HepG2 (cell line): ENCODE measurements around the gene CCDC30. TPM values are rescaled to one million over a fixed set of nuclear protein-coding genes. Genes with fewer than 3 reads are reported as not detected.

ENCODE experiments used
- ATAC-seq: fragments of 200-7000 bp; cut with Tn5 transposase; 3 replicates; pipeline ENCODE4 v1.9.1; 2020; ENCODE audit warnings: mild to moderate bottlenecking, moderate library complexity
- BruUV-seq: library from RNA; stranded (reverse); fragments of 400-500 nt; replicated peaks from 2 replicates; lab custom pipeline; 2021; lab: Mats Ljungman, UMichigan
- CTCF ChIA-PET: fragments of 300-600 bp; formaldehyde crosslinking; extraction: SDS; loops from one replicate; lab custom pipeline; 2021; ENCODE audit warnings: low total read pairs, inconsistent platforms, low intra/inter-chr PET ratio; lab: Yijun Ruan, JAX
- POLR2A ChIA-PET: fragments of 350-600 bp; sonication (Branson Sonifier 250); formaldehyde crosslinking; loops from one replicate; lab custom pipeline; 2020; ENCODE audit warnings: antibody characterized with exemption, inconsistent platforms; lab: Yijun Ruan, JAX
- DNase-seq: peaks from one replicate; pipeline ENCODE4 v3.0.0-alpha.2; 2015; ENCODE audit warnings: low spot score
- FAIRE-seq: peaks from 3 replicates; lab custom pipeline; 2011; peaks lifted over from hg19 to GRCh38; lab: Jason Lieb, UNC
- H2AFZ ChIP-seq: one replicate; pipeline ENCODE4 v1.6.1; 2011; ENCODE audit warnings: low read length, inconsistent platforms
- H3K27ac ChIP-seq: fragments of 300-600 bp; 3 replicates; pipeline ENCODE4 v1.8.0; 2011; ENCODE audit warnings: mixed run types, mild to moderate bottlenecking, mixed read lengths, low read length, inconsistent platforms; ENCODE audit not compliant: insufficient read depth; ENCODE audit errors: extremely low read length
- H3K27me3 ChIP-seq, 2 experiments: fragments of 200-600 bp in 1 of 2; 2 replicates in 1 of 2; 3 replicates in 1 of 2; pipeline versions ENCODE4 v1.6.0 to v1.8.0; 2011; ENCODE audit warnings: low read length in 2 of 2, mild to moderate bottlenecking in 2 of 2, moderate library complexity in 2 of 2, inconsistent platforms in 1 of 2; ENCODE audit not compliant: insufficient read depth in 2 of 2, control insufficient read depth in 1 of 2
- H3K36me3 ChIP-seq, 2 experiments: fragments of 200-600 bp in 1 of 2; replicated peaks in 1 of 2; 2 replicates in 1 of 2; 3 replicates in 1 of 2; pipeline versions ENCODE4 v1.5.1 to v1.8.0; 2011; ENCODE audit warnings: low read length in 2 of 2, inconsistent platforms in 1 of 2; ENCODE audit not compliant: insufficient read depth in 2 of 2, control insufficient read depth in 1 of 2
- H3K4me1 ChIP-seq: 2 replicates; pipeline ENCODE4 v1.5.1; 2012; ENCODE audit warnings: low read length, inconsistent platforms; ENCODE audit not compliant: insufficient read depth
- H3K4me2 ChIP-seq: 2 replicates; pipeline ENCODE4 v1.6.0; 2011; ENCODE audit warnings: low read depth, low read length, inconsistent platforms
- H3K4me3 ChIP-seq, 3 experiments: fragments of 200-600 bp in 1 of 3; sonication (generic), shearing (Covaris generic) in 1 of 3; replicated peaks in 1 of 3; 2 replicates each; pipeline ENCODE4 v1.5.1; 2011 to 2016; ENCODE audit warnings: low read length in 3 of 3, inconsistent platforms in 2 of 3, low read depth in 2 of 3, mild to moderate bottlenecking in 2 of 3, control low read depth in 1 of 3, mixed read lengths in 1 of 3; ENCODE audit not compliant: insufficient read depth in 1 of 3
- H3K79me2 ChIP-seq: one replicate; pipeline ENCODE4 v1.6.1; 2011; ENCODE audit warnings: low read length, inconsistent platforms; ENCODE audit not compliant: insufficient read depth
- H3K9ac ChIP-seq: 2 replicates; pipeline ENCODE4 v1.6.0; 2011; ENCODE audit warnings: mild to moderate bottlenecking, low read depth, low read length, inconsistent platforms; ENCODE audit not compliant: insufficient read depth
- H3K9me3 ChIP-seq: 2 replicates; pipeline ENCODE4 v1.5.1; 2012; ENCODE audit warnings: mild to moderate bottlenecking, low read length
- H4K20me1 ChIP-seq: 2 replicates; pipeline ENCODE4 v1.6.0; 2011; ENCODE audit warnings: inconsistent platforms, mild to moderate bottlenecking, low read length, moderate library complexity; ENCODE audit not compliant: insufficient read depth
- ARID2 ChIP-seq: sonication (generic); formaldehyde crosslinking; IDR thresholded peaks from 2 replicates; pipeline ENCODE4 v1.8.1; 2022; ENCODE audit warnings: mild to moderate bottlenecking, missing genetic modification reagents, borderline replicate concordance
- MAFF ChIP-seq: IDR thresholded peaks from 2 replicates; pipeline ENCODE4 v1.6.1; 2011; ENCODE audit warnings: low read depth, low read length, improper control_type of control experiment
- MAFK ChIP-seq, 2 experiments: IDR thresholded peaks in 1 of 2; conservative IDR thresholded peaks in 1 of 2; 2 replicates each; pipeline ENCODE4 v1.6.1; 2011; ENCODE audit warnings: improper control_type of control experiment in 2 of 2, low read length in 2 of 2
- MIER2 ChIP-seq: IDR thresholded peaks from 2 replicates; pipeline ENCODE4 v1.6.1; 2016; ENCODE audit warnings: missing biosample characterization, missing genetic modification reagents
- MIER3 ChIP-seq: IDR thresholded peaks from 2 replicates; pipeline ENCODE4 v1.6.1; 2016; ENCODE audit warnings: missing compliant biosample characterization, borderline replicate concordance
- PLRG1 ChIP-seq: fragments of 450-650 bp; conservative IDR thresholded peaks from 2 replicates; pipeline ENCODE4 v1.6.1; 2016
- ZBTB7B ChIP-seq: sonication (generic); formaldehyde crosslinking; IDR thresholded peaks from 2 replicates; pipeline ENCODE4 v1.4.0; 2020; ENCODE audit warnings: missing genetic modification reagents
- ZNF253 ChIP-seq: sonication (generic); formaldehyde crosslinking; IDR thresholded peaks from 2 replicates; pipeline ENCODE4 v1.8.0; 2022; ENCODE audit warnings: mild to moderate bottlenecking, missing genetic modification reagents, borderline replicate concordance
- ZNF274 ChIP-seq: sonication (generic); formaldehyde crosslinking; IDR thresholded peaks from 2 replicates; pipeline ENCODE4 v1.5.1; 2020; ENCODE audit warnings: mild to moderate bottlenecking, missing genetic modification reagents
- ZNF616 ChIP-seq: sonication (generic); formaldehyde crosslinking; IDR thresholded peaks from 2 replicates; pipeline ENCODE4 v1.5.0; 2020; ENCODE audit warnings: low read depth, mild to moderate bottlenecking, missing genetic modification reagents
- whole genome bisulfite sequencing: methylation state at CpG from one replicate; pipeline ENCODE4 v1.1.6; 2017; ENCODE audit warnings: low lambda C conversion rate; 5-methylcytosine and 5-hydroxymethylcytosine counted together
- in situ Hi-C: cut with HindIII; loops from 2 replicates; pipeline ENCODE4 v1.10.0; 2017; ENCODE audit warnings: low pct_unique_long_range_greater_than_20kb; ENCODE audit not compliant: extremely low pct_ligation_motif_present
- intact Hi-C: fragments of 100-400 bp; cut with micrococcal nuclease; formaldehyde crosslinking; loops from one replicate; pipeline ENCODE4 v1.10.0; 2022; ENCODE audit not compliant: unreplicated experiment
- polyA plus RNA-seq, 8 experiments: library from polyadenylated mRNA; depleted of rRNA in 3 of 8; stranded (reverse) in 7 of 8; unstranded in 1 of 8; fragments of >200 nt; fragmentation: Illumina TruSeq in 4 of 8; extraction: Trizol in 4 of 8; gene quantifications; 2 replicates each; pipeline versions ENCODE4 v1.2.1 to v1.2.3, GENCODE V29; 2011 to 2016; ENCODE audit warnings: low read depth in 4 of 8, missing spikeins in 1 of 8, mixed read lengths in 1 of 8; ENCODE audit not compliant: insufficient read depth in 1 of 8
- total RNA-seq, 5 experiments: library from RNA; depleted of rRNA; stranded (reverse); fragments of >200 nt; fragmentation: Illumina TruSeq; extraction: Trizol; gene quantifications; 2 replicates each; pipeline ENCODE4 v1.2.3, GENCODE V29; 2016; ENCODE audit warnings: low read depth in 1 of 5
- TF ChIP-seq, protein P1 (sequence below): IDR thresholded peaks from 2 replicates; pipeline ENCODE4 v1.6.1; 2016; ENCODE audit warnings: missing biosample characterization, missing genetic modification reagents, low read depth
- TF ChIP-seq, protein P2 (sequence below): sonication (generic); formaldehyde crosslinking; IDR thresholded peaks from 2 replicates; pipeline ENCODE4 v1.5.1; 2020; ENCODE audit warnings: mild to moderate bottlenecking, missing genetic modification reagents, moderate library complexity

Gene CCDC30
- total and polyA plus RNA-seq, 2 of the 13 experiments (the other 11 are each of a cell fraction or from before 2014, with no cell fraction given), result 0.25 to 0.77 TPM

DNA sequence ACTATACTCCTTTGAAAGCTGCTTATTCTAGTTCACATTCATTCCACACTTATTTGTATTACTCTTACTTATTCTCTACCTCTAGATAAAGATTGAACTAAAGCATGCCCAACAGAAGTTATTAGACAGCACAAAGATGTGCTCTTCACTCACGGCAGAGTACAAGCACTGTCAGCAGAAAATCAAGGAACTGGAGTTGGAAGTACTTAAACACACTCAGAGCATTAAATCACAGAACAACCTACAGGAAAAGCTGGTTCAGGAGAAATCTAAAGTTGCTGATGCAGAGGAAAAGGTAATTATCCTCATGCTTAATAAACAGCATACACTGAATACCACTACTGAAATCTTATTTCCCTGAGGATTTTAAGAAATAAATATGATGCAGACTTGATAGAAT, 113.8 kb downstream of the CCDC30 start:
- Histone ChIP-seq H4K20me1 (no peaks in the 10 kb centered on the region), H3K27ac (no peak overlapping the region), H3K27me3 (no peaks in the 10 kb centered on the region), H3K9ac (no peak overlapping the region), H3K4me2 (no peak overlapping the region), H3K36me3 (no peaks in the 10 kb centered on the region), H3K79me2 (no peaks in the 10 kb centered on the region), H3K9me3 (no peaks in the 10 kb centered on the region), H2AFZ (no peak overlapping the region), H3K4me1 (no peaks in the 10 kb centered on the region), H3K4me3 (no peak overlapping the region)
- DNase-seq, result no peak
- no peak for FAIRE-seq
- POLR2A ChIA-PET, result no interaction called here
- TF ChIP-seq MAFF (peak; percentile 63), ZBTB7B (CRISPR knock-in tag) (no peak), MAFK (conservative IDR thresholded peaks at IDR 0.05 in 1 of 2, IDR thresholded peaks at IDR 0.05 in 1 of 2; ENCODE audit: low read length in 2 of 2) (peak; percentile 42 to 69; a peak in 3 of 4 replicates)
- TF ChIP-seq, protein P1, sequence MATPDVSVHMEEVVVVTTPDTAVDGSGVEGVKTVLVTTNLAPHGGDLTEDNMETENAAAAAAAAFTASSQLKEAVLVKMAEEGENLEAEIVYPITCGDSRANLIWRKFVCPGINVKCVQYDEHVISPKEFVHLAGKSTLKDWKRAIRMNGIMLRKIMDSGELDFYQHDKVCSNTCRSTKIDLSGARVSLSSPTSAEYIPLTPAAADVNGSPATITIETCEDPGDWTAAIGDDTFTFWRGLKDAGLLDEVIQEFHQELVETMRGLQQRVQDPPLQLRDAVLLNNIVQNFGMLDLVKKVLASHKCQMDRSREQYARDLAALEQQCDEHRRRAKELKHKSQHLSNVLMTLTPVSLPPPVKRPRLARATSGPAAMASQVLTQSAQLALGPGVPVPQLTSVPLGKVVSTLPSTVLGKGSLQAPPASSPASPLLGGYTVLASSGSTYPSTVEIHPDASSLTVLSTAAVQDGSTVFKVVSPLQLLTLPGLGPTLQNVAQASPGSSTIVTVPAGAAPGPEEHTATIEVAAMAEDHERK, result no peak
- in situ Hi-C loops (no loop called here), intact Hi-C loops (loop anchor here (5.0 kb wide), 1 partner anchor 165 kb away; the partner anchor contains the start of gene CLDN19)
- ATAC-seq, result no peak
- no TSS peak for BruUV-seq
- WGBS, result 0% methylated on average over 1 of the region's 1 CpG
- CTCF ChIA-PET, result no interaction called here

GRCh38 chr1:42586016-42586415, 122.9 kb downstream of the CCDC30 start:
- no TSS peak for BruUV-seq
- no peak for TF ChIP-seq ZNF253 (CRISPR knock-in tag)
- TF ChIP-seq MIER2 (CRISPR knock-in tag), result no peak
- TF ChIP-seq, protein P2, sequence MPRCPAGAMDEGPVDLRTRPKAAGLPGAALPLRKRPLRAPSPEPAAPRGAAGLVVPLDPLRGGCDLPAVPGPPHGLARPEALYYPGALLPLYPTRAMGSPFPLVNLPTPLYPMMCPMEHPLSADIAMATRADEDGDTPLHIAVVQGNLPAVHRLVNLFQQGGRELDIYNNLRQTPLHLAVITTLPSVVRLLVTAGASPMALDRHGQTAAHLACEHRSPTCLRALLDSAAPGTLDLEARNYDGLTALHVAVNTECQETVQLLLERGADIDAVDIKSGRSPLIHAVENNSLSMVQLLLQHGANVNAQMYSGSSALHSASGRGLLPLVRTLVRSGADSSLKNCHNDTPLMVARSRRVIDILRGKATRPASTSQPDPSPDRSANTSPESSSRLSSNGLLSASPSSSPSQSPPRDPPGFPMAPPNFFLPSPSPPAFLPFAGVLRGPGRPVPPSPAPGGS, result no peak
- no peak for TF ChIP-seq MIER3 (CRISPR knock-in tag)
- TF ChIP-seq, protein P1, result no peak
- no peak for TF ChIP-seq PLRG1
- TF ChIP-seq ZNF274 (CRISPR knock-in tag), result no peak
- no peak for TF ChIP-seq ARID2 (CRISPR knock-in tag)
- TF ChIP-seq ZNF616 (CRISPR knock-in tag), result no peak
- H3K4me2 ChIP-seq, result no peak overlapping the region
- H3K79me2 ChIP-seq, result no peaks in the 10 kb centered on the region
- H3K27ac ChIP-seq, result no peak overlapping the region
- H3K9ac ChIP-seq, result no peak overlapping the region
- H3K4me1 ChIP-seq, result no peaks in the 10 kb centered on the region
- ChIA-PET CTCF (no interaction called here), POLR2A (no interaction called here)
- no peaks in the 10 kb centered on the region for H4K20me1 ChIP-seq
- H3K9me3 ChIP-seq, result peaks cover 23% of the 10 kb centered on the region
- ATAC-seq (no peak), DNase-seq (no peak), FAIRE-seq (no peak)
- intact Hi-C loops (no loop called here), in situ Hi-C loops (no loop called here)
- no peak overlapping the region for H3K4me3 ChIP-seq
- WGBS, result 20% methylated on average over 3 of the region's 3 CpGs
- no peaks in the 10 kb centered on the region for H3K36me3 ChIP-seq
- no peaks in the 10 kb centered on the region for H3K27me3 ChIP-seq
- no peak overlapping the region for H2AFZ ChIP-seq
